ENCODE data around the gene RTN1.

The RTN1 gene

DNA sequence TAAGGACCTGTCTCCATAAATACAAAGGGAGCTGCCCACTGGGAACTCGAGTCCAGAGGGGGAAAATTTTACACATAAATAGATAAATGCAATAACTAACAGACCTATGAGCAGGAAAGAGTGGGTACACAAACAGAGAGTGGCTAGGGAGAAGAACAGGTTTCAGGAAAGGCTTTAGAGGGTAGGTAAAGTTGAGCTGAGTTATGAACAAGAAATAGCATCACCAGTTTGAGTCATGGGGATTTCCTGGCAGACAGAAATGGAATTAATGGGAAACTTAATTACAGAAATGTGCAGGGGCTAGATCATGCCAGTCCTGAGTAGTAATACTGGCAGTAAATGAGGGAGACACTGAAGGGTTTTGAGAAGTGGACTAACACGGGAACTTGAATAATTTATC lies 236.0 kb downstream of the RTN1 start:
- in situ Hi-C loops (cut with MboI; ENCODE audit: low sequenced_read_pairs) = no loop called here

DNA sequence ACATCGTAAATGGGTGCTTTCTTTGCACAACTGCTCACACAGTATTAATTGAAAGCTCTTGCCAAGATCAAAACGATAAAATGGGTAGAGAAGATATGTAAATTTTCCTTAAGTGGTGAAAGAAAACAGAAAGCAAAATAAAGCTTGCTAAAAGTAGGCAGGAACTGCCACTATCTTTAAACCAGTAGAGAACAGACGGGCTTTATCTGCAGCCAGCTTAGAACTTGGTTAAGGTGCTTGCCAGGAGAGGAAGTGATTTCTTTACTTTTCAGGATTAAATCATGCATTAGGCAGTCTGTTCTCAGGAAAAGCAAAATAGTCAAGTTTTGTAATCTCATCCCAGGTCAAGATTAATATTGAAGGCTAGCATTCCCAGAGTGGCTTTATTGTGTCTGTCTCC lies 237.1 kb downstream of the RTN1 start:
- in situ Hi-C loops (cut with MboI; ENCODE audit: low sequenced_read_pairs) = no loop called here

DNA sequence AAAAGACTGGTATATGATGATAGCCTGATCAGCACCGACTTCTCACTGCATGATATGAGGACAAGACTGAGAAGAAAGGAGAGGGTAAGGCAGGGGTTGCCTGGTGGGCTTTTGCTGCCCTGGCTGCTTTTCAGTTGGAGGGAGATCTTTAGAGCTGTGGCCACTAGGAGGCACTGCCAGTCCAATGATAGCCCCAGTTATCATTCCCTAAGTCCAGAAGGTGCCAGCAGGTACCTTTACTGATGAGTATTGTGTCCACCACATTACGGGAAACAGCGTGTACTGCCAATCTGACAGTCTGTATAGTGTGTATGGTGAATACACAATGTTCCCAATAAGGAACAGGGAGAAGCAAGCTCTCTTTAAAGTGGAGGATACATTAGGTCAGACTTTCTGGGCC lies 238.2 kb downstream of the RTN1 start:
- in situ Hi-C loops (cut with MboI; ENCODE audit: low sequenced_read_pairs) = no loop called here

DNA sequence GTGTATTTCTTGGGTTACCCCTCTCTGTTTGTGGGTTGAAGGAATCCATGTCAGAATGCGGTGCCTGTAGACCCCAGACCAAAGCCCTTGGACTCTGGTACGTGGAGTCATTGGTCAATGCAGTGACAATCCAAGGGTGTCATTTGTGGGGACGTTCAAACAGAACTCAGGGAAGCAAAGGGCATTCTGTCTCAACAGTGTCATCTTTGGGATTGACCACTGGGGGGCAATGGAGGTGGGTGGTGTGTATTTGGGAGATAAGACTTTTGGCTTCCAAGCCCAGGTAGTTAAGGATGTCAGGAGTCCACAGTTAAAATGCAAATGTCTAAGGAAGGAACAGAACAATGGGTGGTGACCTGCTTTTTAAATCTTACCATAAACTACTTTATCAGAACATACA lies 239.3 kb downstream of the RTN1 start:
- in situ Hi-C loops (cut with MboI; ENCODE audit: low sequenced_read_pairs) = no loop called here

DNA sequence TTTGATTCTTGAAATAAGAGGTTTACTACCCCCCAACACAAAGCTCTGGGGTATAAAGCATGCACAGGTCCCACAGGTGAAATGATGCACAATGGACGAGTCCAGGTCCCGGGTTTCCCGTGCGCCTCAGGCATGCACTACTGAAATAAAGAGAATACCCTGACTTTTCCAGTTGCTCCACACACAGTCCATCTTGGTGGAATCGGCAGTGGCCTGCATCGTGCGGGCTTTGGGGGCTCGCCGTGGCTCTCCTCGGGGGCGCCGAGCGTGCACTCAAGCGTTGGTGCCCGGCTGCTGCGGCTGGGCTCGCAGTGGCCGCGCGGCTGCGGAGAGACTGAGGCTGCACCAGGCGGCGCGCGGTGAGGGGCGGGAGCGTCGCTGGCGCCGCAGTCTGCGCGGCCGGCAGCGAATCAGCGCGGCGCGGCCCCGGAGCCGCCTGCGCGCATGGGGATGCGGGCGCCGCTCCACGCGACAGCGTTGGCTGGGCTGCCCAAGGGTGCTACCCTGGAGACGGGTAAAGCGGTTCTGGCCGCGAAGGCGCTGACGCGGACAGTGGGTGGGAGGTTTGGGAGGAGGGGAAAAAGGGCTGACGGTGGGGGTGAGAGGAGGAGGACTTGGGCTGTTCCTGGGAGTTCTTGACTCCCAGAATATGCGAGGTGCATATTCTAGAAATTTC lies 240.2 kb downstream of the RTN1 start:
- in situ Hi-C loops (cut with MboI; ENCODE audit: low sequenced_read_pairs) = no loop called here

DNA sequence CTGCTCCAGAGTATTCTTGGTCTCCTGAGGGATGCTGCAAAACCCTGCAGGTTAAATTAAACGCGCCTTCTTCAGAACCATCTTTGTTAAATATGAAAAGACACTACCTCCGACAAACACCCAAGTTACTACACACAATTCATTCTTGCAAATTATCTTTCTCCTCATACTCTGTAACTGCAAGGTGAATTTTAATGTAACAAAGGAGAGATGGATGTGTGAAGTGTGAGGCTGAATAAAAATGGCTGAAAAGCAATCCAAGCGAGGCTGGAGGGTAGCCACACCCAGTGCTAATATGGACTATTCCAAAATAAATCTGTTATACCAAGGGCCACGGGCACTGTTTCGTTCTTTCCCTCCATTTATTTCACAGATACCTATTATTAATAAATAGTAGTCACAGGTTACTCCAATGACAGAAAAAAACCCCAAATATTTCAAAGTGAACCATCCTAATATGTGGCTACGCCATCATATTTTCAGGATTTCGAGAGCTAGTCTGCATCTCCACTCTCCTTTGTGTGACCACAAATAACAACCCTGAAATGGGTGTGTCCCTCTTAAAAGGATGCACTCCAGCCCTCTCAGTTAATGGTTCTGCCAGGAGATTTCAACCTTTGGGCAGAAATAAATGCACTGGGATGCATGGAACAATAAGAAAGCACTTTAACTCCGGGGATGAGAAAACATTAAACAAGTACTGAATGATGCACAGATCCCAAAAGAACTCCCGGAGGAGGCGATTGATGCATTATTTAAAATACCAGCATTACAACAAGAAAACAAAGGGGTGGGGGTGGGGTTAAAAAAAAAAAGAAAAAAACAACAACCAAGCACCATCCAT lies 240.9 kb downstream of the RTN1 start:
- in situ Hi-C loops (cut with MboI; ENCODE audit: low sequenced_read_pairs) = no loop called here

DNA sequence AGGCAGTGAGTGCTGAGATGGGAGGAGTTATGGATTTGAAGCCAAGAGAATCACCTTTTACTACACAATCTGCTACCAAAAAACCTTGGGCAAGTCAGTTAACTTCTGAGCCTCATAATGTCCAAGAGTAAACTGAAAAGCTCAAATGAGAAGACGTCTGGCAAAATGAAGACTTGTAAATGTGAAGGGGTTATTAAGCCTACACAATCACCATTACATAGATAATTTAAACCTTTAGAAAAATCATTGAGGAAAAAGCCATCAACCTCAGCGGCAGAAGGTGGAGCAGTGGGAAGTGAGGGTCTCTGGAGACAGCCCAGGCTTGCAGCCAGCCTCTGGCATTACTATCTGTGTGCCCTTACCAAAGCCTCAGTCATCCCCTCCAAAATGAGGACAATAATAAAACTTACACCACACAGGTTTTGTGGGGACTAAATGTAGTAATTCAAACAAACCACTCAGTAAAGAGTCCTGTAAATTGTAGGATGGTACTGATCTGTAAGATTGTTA lies 243.5 kb downstream of the RTN1 start:
- in situ Hi-C loops (cut with MboI; ENCODE audit: low sequenced_read_pairs) = no loop called here

DNA sequence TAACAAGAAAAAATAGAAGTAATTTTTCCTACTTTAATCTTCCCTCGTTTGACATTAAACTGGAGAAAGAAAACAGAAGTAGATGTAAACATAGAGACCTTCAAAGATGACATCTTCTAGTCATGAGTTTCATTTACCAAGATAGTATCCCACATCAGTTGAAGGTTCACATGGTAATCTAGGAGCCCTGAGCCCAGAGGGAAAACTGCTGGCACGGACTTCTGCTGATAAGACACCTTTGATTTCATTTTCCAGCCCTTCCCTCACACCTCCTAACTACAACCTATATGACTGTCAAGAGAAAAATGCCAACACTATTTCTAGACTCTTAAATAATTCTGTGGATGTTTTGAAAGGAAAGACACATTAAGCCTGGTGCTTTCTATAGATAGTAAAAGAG lies 247.9 kb downstream of the RTN1 start:
- in situ Hi-C loops (cut with MboI; ENCODE audit: low sequenced_read_pairs) = no loop called here

DNA sequence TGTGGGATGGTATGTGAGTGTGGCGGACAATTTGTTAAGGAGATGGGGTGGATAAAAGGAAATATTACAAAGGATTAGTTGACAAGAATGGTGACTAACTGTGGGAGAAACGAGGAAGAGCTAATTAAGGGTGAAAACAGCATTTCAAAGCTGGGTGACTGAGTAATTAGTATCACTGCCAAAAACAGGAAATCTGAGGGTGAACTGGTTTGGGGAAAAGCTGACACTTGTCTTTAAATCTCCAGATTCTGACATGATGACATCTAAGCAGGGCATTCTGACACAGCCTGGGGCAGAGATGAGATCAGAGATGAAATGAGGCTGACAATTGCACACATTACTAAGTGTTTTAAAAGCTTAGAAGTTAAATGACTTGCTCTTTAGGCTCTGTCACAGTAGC lies 251.5 kb downstream of the RTN1 start:
- in situ Hi-C loops (cut with MboI; ENCODE audit: low sequenced_read_pairs) = no loop called here

DNA sequence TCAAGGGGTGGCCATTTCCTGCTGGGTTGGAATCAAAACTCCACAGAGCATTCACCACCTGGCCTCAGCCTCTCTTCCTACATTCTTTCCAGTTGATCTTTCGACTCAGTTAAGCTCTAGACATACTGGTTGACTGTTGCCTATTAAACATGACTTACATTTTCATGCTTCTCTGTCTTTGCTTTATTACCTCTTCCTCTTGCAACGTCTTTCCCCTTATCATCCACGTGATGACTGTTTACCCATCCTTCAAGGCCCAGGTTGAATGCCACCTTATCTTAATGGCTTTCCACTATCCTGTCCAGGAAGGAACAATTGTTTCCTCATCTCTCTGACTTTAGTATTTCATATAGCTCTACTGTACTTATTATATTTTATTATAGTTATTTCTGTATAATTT lies 269.5 kb downstream of the RTN1 start:
- in situ Hi-C loops (cut with MboI; ENCODE audit: low sequenced_read_pairs) = no loop called here

DNA sequence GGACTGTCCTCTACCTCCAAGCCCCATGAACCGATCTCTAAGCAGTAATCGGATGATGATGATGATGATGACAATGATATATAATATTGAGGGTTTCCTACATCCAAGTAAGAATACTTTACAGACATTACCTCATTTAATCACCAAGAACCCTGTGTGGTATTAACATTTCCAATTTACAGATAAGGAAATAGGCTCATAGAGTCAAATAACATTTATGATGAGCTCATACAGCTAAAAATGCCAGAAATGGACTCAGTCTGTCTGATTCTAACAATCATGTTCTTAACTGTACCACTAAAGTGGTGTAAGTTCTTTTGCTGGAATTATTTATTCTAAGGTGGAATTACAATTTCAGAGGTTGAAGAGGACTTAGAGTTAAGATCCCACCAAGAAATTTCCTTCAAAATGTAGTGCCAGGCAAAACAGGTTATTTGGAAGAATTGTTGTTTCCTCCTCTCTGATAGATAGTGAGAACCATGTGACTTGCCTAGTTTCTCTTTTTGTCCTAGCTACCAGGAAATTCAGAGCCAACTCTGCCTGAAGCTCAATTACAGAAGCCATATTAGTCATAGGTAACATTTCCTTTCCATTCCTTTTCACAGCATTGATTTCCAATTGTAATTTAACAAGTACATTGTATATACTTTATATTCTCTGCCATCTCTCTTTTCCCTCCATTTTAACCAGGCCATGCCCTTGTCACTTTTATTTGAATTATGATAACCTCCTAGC lies 270.2 kb downstream of the RTN1 start:
- in situ Hi-C loops (cut with MboI; ENCODE audit: low sequenced_read_pairs) = no loop called here

DNA sequence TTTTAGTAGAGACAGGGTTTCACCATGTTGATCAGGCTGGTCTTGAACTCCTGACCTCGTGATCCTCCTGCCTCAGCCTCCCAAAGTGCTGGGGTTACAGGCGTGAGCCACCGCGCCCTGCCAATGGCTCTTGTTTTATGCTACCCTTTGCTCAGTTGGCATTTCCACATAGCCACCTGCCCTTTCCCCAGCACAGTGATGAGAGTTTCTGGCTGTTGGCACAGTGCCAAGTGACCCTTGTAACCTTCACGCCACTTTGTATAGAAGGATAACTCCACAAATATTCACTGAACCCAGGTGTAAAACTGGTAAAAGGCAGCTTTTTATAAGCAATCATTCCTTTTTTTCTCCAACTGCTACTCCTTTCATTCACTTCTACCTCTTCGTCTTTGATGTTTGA lies 275.5 kb downstream of the RTN1 start:
- in situ Hi-C loops (cut with MboI; ENCODE audit: low sequenced_read_pairs) = no loop called here

DNA sequence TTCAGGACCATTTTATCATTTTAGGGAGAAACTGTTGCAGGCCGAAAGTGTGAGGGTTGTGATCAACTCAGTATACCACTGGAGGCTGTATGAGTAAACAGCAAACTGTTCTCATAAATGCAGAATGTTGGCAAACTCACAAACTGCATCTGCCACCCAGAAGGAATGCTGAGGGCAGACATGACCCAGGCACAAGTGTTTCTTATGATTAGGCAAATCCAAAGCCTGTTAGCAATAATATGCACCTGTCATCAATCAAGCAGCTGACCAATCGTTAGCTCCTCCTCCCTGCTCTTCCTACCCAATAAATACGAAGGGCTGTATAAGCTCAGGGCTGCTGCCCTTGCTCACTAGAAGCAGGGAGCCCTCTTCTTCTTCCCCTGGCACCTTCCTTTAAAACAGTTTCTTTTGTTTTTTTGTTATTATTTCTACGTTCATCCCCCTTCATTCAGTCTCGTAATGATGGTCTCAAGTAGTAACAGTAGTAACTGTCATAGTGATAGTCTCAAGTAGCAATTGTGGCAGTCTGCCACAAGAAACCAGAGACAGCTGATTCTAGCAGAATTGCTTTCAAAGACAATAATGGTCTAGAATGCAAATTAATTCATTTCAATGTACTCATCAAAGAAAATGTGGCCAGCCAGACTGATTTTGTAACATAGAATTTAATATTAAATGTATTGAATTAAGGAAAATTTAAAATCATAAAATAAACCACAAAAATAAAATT lies 278.8 kb downstream of the RTN1 start:
- in situ Hi-C loops (cut with MboI; ENCODE audit: low sequenced_read_pairs) = no loop called here

DNA sequence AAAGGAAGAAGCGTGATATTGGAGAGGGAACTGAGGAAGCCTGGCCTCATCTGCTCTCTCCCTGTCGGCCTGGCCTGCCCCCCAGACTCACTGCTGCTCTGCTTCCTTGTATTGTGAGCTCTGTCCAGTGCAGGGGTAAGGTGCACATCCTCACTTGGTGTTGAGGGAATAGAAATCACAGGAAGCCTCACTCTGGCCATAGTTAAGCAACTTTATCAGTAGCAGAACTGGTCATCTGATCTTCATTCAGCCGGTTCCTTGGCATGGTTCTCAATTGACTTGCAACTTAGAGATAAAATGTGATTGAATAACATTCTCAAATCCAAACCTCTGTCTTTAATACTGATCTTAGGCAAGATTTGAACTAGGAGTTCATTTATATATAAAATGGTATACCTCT lies 282.5 kb downstream of the RTN1 start:
- in situ Hi-C loops (cut with MboI; ENCODE audit: low sequenced_read_pairs) = no loop called here

DNA sequence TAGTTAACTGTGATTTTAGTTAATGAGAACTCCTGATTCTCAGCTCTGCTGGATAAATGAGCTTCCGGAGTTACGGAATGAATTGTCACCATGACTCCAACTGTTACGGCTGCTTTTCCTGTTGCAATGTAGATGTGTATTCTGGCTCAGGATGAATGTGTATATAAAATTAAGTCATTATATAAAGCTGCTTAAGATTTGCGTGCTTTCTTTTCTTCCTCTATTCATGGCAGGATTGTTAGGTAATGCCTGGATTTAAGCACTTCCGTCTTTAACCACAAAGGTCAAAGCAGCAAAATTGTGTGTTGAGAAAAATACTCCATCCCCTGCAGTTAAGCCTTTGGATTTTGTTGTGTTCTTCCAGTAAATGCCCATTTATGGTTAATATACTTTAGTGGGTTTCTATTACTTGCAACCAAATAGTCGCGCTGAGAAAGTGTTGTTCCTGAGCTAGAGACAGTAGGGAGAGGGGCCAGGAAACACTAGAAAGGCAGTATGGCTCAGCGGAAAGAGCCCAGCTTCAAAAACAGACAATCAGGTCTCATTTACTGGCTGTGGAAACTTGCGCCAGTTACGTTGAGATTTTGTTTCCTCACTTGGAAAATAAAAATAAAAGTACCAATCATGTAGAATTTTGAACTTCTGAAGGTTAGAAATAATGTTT lies 284.6 kb downstream of the RTN1 start:
- in situ Hi-C loops (cut with MboI; ENCODE audit: low sequenced_read_pairs) = no loop called here

DNA sequence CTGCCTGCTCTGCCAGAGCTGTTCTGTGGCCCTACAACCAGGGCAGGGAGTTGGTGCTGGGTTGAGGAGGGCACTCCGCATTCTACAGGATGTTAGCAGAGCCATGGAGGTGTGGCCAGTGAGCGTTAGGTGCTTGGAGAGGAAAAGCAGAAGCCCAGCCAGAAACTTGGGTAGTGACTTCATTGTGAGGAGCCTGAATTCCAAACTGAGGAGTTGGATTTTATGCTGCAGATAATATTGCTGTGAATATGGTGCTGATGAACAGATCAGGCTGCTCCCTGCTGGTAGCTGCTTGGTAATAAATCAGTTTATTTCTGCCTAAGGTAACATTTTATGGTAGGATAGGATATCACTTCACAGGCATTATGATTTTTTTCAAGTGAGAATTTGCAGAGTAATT lies 286.8 kb downstream of the RTN1 start:
- in situ Hi-C loops (cut with MboI; ENCODE audit: low sequenced_read_pairs) = no loop called here

DNA sequence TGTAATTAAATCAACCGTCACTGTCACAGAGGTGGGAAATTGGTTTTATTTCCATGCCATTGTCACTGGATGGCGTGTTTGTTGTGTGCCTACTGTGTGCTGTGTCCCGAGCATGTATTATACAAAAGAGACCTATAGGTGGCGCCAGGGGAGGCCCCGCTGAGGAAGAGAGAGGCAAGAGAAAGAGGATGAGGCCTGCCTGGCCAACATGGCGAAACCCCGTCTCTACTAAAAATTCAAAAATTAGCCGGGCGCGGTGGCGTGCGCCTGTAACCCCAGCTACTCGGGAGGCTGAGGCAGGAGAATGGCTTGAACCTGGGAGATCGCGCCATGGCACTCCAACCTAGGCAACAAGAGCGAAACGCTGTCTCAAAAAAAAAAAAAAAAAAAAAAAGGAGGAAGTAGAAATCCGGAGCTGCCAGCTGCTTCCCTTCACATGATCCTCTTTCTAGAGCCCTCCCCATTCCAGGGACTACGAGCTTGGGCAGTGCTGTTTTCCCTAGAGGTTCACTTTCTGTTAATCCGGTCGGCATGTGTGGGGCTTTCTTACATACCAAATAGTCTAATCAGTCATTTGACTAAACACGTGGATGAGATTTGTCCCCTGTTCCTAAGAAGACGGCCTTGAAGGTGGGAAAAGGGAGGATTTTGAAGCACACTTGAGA lies 287.6 kb downstream of the RTN1 start:
- in situ Hi-C loops (cut with MboI; ENCODE audit: low sequenced_read_pairs) = no loop called here

DNA sequence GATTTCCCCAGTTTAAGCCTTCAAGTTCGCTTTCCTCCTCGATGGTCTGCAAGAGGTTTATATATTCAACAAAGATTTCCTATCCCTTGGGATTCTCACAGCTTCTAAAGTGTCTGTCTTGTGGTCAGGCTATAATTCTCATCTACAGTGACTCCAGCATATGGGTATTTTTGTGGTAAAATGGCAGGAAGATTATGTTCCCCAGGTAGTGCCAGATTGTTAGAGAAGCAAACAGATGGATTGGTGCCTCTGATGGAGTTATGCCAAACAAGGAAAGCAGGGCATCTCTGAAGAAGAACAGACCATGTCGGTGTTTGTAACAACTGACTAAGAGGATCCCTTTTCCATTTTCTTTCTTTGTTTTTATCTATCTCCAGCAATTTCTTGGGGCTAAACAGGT lies 288.4 kb downstream of the RTN1 start:
- in situ Hi-C loops (cut with MboI; ENCODE audit: low sequenced_read_pairs) = no loop called here

DNA sequence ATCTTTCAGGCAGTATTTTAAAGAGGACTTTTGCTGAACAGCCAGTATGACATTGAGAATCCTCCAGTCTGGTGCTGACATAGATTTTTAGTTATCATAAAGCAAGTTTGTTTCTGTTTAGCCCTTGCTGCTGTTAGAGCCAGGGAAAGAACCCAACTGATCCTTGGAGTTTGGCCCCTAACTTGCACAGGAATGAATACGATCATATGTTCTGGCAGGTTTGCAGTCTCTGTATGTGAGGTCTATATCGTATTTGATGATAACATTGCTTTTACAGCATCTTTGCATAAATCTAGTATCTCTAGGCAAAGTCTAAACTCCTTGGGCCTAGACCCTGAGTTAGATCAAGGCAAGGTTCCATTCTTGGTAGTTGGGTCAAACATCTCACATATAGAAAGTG lies 289.7 kb downstream of the RTN1 start:
- in situ Hi-C loops (cut with MboI; ENCODE audit: low sequenced_read_pairs) = no loop called here
